Measurements from ENCODE around the gene COG2.
"Not testable (repeated sequence)": the region's sequence is repeated elsewhere in the genome, so short reads cannot be mapped to it uniquely, and the experiment has no call there.

COG2 gene

DNA sequence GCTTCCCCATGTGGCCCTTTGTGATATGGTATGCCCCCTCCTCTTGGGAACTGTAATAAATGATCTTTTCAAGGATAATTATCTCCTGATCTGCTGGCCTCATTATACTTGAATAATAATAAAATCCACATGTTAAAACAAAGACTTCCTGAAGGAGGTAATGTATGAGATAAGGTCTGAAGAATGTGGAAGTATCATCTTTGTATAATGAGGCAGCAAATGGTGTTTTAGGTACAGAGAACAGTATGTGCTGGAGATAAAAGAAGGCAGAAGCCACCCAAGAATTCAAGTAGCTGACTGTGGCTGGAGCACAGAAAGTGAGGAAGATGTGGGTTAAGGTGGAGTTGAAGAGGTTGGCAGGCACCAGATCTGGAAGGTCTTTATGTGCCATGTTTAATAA, 12.8 kb upstream of the COG2 start:
- no peak for DNase-seq

DNA sequence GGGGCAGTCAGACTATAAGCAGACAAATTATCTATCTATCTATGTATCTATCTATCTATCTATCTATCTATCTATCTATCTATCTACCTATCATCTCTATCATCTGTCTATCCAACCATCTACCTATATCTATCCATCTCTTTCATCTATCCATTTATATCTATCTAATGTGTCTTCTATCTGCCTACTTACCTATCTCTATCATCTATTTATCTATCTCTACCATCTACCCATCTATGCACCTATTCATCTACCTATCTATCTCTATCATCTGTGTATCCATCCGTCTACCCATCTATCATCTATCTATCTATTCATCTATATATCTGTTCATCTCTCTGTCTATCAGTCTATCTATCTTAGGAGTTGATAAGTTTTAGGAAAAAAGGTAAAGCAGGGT, 10.8 kb upstream of the COG2 start:
- no peak for DNase-seq

DNA sequence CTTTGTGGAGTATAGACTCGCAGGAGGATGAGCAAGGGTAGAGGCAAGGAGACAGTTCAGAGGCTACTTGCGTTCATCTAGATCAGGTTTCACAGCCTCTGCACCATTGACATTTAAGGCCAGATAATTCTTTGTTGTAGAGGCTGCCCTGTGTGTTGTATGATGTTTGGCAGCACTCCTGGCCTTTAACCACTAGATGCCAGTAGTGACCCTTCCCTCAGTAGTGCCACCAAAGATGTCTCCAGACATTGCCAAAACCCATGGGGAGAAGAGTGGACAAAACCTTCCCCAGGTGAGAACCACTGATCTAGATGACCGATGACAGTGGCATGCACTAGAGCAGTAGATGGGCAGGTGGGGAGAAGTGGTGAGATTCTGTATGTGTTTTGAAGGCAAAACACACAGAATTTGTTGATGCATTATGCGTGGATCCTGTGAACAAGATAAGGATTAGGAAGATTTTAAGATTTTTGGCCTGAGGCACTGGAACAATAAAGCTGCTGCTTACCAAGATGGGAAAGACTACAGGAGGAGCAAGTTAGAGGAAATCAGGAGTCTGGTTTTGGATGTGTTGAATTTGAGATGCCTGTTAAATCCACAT, 9.9 kb upstream of the COG2 start:
- peak in 1 of 5 donors; percentile 14 for DNase-seq

DNA sequence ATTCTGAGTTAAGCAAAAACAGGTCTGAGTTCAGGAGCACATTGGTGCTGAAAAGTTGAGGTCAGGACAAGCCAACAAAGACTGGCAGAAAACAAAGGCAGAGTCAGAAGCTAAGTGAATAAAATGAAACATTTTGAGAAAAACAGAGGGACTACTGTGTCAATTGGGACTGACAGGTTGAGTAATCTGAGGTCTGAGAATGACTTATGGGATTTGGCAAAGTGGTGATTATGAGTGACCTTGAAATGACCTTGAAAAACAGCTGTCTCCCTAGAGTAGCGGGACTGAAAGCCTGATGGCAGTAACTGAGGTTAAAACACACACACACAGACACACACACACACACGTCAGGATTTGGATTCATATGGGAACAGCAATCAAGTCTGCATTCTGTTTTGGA, 8.8 kb upstream of the COG2 start:
- no peak for DNase-seq

DNA sequence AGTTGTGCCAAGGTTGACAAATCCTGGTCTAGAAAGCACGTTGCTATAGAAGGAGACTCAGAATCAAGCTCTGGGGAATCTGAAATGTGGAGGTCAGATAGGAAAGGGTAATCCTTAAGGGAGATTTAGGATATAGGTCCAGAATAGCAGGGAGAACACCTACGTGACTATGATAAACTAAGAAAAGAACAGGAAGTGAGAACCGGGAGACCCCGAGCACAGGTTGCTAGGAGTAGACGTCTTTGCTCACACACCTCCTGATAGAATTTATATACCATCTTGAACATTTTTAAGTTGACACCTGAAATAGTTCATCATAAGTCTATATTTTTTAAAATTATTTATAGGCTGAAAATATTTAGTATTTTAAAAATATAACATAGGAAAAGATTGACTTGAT, 7.9 kb upstream of the COG2 start:
- DNase-seq: no peak

DNA sequence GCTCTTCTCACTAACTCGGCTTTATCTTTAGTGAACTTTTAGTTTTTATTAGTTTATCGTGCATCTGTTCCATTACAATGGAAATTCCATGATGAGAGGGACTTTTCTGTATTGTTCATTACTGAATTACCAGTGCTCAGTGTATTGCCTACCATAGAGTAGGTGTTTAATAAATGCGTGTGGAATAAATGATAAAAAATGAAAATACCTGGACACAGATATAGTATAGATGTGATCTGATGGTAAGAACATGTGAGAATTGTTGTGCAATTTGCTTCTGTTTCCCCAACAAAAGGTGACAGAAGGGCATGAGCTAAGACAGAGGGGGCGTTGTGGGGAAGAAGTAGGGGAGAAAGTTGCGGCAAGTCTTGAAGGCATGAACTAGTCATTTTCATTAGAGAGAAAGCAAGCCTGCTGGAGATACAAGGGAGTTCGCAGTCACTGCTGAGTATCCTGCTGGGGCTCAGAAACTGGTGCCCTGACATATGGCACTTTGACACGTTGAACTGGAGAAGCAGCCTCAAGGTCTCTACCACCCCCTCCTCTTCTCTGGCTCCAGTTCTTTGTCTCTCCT, 5.6 kb upstream of the COG2 start:
- DNase-seq: no peak

DNA sequence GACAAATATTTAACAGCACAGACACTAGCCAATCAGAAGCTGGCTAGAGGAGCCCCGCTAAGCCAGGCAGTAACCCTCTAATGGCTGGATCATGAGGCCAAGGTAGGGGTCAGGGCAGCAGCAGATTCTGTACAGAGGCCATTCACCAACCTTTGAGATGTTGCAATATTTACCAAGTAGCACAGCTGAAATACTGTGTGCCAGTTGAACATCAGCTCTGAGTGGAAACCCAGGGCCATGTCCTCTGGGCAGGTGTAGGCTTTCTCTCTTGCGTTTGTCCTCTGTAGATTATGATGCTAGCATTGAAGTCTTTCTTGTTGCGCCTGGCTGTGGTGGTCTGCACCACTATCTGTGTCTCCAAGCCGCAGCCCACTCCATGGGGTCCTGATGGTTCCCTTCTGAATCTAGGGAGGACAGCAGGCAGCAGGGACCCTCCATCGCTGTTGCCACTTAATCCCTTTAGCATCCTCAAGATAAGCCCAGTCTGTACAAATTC, 2.5 kb upstream of the COG2 start:
- DNase-seq: no peak

DNA sequence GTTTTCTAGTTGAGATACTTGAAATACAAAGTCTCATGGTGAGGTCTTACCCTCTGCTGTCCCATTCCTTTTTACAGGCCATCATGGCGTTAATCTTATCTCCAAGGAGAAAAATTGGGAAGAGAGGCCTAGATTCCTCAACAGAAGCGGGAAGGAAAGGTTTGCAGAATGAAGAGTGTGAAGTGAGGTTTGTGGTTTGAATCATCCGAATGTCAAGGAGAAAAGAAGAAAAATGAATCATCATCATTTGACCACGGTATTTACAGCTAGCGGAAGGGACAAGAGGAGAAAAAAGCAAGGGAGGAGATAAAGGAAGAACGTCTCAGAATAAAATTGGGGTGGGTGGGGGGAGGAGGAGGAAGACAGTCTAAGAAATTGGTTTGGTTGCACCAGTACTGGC, 935 bp upstream of the COG2 start:
- no peak for DNase-seq

DNA sequence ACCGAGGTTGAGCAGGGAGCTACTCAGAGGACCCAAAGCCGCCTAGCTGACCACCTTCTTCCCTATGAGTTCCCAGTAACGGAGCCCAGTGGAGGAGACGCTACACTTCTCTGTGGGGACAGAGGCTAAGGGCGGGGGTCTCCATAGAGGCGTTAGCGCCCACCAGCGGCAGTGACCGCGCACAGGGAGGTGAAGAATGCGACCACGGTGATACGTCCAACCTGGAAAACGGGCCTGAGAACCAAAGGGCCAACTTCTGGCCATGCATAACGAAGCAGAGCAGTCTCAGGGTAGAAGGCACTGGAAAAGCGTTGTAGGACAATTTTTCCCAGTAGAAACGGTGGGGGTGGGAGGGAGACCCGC, 400 bp upstream of the COG2 start:
- no peak for DNase-seq

DNA sequence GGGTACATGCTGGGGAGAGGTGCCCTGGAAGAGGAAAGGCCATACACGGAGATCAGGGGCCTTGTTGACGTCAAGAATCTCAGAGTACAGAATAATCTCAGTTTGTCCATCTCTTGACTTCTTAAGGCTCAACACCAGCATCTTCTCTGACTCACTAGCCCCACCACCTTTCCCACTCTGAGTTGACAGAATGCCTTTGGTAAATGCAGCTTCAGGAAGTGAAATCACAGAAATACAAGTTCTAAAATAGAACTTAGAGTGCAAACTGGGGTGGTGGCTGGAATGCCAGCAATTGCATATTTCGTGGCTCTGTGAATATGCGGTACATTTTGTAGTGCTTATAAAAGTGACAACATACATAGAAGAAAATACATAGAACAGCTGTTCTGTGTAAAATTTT, 1.6 kb downstream of the COG2 start:
- peak in 1 of 5 donors; percentile 8 for DNase-seq

DNA sequence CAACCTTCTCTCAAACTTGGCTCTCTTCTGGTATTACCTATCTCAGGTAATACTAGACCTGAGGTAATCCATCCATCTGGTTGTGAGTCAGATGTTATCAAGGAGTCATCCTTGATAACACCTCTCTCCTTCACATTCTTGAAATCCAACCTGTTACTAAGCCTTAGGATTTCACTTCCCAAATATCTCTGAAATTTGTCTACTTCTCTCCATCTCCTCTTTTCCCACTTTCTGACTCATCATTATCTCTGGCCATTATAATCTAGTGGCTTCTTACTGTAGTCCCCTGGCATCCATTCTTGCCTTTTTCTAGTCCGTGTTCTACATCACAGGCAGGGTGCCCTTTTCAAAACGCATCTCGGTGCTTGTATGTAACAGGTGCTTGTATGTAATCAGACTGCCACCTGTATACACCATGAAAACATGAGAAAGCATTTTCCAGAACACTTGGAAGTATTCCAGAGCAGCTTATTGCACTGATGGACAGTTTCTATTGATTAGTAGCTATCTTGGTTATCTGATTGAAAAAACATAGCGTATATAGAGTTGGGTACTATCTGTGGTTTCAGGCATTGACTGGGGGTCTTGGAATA, 4.5 kb downstream of the COG2 start:
- no peak for DNase-seq

DNA sequence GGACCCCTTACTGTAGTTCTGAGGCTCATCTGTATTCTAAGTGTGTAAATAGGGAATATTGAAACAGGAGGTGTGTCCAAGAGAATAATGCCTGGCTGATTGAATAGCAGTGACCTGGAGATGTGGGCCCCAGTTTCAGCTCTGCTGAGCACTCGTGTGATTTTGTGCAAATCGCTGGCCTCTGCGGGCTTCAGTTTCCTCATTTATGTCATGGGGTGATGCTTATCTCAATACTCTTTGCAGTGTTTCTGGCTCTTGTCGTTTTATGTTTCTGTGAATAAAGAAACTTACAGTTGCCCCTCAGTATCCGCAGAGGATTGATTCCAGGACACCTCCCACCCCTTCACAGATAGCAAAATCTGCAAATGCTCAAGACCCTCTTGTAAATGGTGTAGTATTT, 5.0 kb downstream of the COG2 start:
- DNase-seq: no peak

DNA sequence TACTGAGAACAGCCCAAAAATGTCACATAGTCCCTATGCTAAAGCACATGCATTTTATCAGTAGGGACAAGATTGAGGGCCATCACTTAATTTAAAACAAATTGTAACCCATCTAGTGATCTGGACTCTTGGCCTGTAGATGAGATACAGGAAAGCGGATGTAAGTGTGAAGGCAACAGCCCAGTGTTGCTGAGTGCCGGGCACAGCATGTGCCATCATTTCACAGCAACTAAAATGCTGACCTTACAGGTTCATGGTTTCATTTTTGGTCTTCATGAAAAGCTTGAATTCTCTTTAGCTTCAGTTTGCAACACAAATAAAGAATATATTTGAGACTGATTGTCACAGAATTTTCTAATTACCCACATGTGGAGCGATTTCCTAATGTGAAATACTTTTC, 5.8 kb downstream of the COG2 start:
- no peak for DNase-seq

DNA sequence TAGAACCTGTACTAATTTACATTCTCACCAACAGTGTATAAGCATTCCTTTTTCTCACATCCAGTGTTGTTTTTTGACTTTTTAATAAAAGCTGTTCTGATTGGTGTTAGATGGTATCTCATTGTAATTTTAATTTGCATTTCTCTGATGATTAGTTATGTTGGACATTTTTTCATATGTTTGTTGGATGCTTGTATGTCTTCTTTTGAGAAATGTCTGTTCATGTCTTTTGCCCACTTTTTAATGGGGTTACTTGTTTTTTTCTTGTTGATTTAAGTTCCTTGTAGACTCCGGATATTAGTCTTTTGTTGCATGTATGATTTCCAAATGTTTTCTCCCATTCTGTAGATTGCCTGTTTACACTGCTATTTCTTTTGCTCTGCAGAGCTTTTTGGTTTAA, 8.0 kb downstream of the COG2 start:
- DNase-seq: no peak

DNA sequence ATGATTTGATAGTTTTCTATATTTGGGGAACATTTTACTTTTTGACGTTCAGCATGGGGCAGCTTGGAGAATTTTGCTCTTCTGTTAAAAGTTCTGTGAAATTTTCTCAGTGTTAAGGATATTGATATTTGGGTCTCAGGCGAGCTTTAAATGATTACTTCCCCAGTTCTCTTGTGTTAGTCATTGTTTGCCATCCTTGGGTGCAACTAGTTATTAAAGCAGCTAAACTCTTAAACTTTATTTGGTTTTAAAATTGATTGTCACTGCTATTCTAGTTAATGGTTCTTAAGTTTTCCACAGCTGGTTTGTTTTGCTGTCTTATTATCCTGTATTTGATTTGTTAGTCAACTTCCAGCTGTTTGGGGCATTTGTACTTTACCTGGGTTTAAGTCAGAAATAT, 9.0 kb downstream of the COG2 start:
- no peak for DNase-seq

DNA sequence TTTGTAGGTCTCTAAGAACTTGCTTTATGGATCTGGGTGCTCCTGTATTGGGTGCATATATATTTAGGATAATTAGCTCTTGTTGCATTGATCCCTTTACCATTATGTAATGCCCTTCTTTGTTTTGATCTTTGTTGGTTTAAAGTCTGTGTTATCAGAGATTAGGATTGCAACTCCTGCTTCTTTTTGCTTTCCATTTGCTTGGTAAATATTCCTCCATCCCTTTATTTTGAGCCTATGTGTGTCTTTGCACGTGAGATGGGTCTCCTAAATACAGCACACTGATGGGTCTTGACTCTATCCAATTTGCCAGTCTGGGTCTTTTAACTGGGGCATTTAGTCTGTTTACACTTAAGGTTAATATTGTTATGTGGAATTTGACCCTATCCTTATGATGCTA, 14.4 kb downstream of the COG2 start:
- not testable (repeated sequence) for DNase-seq

DNA sequence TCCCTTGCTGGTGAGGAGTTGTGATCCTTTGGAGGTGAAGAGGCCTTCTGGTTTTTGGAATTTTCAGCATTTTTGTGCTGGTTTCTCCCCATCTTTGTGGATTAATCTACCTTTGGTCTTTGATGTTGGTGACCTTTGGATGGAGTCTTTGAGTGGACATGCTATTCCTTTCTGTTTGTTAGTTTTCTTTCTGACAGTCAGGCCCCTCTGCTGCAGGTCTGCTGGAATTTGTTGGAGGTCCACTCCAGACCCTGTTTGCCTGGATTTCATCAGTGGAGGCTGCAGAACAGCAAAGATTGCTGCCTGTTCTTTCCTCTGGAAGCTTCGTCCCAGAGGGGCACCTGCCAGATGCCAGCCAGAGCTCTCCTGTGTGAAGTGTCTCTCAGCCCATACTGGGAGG, 15.8 kb downstream of the COG2 start:
- DNase-seq: not testable (repeated sequence)

DNA sequence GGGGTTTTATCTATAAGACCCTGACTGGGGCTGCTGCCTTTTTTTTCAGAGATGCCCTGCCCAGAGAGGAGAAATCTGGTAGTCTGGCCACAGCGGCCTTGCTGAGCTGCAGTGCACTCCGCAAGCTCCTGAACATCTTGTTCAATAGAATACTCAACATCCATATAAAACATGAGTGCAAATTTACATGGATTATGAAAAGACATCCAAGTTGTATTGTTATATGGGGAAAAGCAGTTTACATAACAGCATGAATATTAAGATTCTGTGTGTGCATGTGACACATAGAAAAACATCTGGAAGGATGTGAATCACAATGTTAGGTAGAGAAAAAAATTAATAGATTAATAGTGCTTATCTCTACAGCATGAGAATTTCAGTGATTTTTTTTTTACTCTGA, 16.4 kb downstream of the COG2 start:
- DNase-seq: no peak

DNA sequence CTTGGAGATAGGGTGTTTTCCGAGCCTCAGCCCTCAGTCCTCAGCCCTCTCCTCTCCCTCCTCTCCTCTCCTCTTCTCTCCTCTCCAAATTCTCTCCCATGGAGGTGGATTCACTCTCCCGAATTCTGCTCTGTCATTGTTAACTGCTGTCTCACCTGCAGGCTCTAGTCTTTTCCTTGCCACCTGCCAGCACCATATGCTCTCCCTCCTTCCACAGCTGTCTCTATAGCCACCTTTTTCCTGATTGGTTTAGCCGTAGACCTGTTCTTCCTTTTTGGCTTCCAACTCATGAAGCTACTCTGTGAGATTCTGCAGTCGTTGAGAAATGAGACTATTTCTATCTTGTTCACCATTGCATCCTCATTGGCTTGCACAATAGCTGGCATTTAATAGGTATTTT, 19.7 kb downstream of the COG2 start:
- DNase-seq: no peak

DNA sequence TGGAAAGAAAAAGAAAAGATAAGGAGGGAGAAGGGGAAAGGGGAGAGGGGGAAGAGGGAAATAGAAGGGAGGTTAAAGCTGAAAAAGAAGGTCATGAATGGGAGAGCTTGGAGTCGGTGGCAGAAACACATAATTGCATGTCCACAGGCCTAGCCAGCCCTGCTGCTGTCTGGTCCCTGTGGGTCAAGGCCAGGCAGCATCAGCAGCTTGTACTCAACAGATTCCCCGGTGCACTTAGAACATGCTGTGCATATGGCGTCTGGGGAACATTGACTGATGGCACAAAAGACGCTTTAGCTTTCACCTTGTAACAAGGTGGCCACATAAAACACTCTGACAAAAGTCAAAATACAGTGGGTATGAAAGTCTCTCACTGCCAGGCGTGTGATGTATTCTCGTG, 25.9 kb downstream of the COG2 start:
- no peak for DNase-seq

DNA sequence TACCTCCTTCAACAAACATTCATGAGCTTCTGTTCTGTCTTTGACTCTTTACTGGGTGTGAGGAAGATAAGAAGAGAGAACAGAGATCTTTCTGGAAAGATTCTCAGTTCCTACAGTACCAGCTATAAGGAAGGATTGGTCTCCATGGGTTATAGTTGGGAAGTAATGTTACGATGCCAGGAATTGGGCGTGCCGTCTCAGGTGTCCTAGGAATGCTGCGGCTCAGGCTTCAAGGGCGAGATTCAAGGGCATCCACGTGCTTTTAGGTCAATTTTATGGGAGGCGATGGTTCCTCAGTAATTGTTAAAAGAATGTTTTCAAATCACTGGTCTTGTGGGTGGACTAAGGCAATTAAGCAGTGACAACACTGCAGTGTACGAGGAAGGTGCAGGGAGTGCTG, 27.3 kb downstream of the COG2 start:
- no peak for DNase-seq

DNA sequence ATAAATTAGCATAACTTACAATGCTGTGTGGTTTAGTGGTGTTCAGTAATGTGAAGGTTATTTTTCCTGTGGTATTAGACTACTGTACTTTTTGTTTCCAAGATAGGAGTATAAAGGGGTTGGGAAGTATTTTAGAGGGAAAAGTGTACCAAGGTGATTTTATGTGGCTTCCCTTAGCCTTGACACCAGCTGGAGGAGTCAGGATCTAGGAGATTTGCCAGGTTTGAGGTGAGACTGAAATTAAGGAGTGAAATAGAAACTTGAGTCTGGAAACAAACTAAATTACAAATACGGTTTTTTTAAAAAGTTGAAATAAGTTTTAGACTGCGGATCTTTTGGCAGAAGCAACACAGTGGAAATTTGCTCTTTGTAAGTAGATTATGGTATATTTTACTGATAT, 32.3 kb downstream of the COG2 start:
- no peak for DNase-seq

DNA sequence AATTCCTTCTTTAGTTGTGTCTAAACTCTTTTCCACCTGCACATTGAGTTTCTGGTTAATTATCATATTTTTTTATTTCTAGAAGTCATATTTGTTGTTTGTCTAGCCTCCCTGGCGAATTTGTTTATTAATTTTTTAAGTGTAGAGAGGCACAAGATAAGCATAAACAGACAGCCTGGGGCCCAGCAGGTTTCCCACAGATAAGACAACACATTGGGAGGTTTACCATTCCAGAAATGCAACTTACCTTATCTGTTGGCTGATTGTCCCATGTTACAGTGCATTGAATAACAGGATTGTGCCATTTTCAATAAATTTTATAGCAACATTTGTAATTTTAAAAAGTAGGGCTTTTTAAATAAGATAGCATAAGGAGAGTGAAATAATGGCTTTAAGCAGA, 34.9 kb downstream of the COG2 start:
- DNase-seq: no peak

DNA sequence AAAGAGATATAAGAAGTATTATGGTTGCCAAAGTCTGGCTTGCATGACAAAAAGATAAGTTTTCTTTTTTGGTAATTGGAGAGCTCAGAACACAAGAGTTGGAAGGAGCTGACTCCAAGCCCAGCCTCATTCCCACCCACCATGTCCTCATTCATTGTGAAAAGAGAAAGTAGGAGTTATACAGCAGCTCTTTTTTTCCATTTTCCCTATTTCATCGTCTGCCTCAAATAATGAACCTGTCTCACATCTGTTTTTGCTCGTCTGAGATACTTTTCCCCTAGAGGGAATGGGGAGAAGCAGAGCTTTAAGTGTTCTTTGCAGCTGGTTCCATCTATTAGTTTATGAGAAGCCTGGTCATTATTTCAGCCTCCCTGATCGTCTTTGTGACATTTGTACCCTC, 36.9 kb downstream of the COG2 start:
- no peak for DNase-seq

DNA sequence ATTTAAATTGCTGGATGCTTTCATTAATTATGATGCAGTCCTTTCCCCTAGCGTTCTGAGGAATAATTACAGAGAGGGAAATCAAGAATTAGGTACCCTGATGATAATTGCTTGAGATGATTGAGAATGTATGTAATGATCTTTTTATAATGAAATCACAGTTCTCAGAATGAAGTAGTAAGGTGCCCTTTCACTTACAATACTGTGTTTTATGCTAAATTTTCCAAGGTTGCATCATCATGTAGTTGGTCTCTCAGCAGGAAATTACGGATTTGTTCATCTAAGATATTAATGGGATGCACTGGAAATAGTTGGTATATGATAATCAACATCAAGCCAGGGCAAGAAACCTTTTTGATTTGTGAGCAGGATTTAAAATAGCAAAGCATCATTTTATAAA, 37.5 kb downstream of the COG2 start:
- no peak for DNase-seq
